ENCODE results near the gene WDR87. TPM values are rescaled to one million over a fixed set of nuclear protein-coding genes. Genes with fewer than 3 reads are reported as not detected.
A peak's percentile ranks its signal among the peaks of the same experiment; 100 is the strongest.
"Not testable (repeated sequence)": the region's sequence is repeated elsewhere in the genome, so short reads cannot be mapped to it uniquely, and the experiment has no call there.

Gene WDR87
- total RNA-seq, 2 experiments from 2014 or later, result not detected

- Histone ChIP-seq H3K4me1 (ENCODE audit: insufficient read depth, low read length) (no peaks in the 10 kb centered on the region), H3K4me3 (ENCODE audit: low read length) (no peak overlapping the region), H3K9me3 (ENCODE audit: control insufficient read depth in 1 of 2, insufficient read depth in 1 of 2, low read length in 2 of 2) (peaks cover 0 to 10% of the 10 kb centered on the region in 2 experiments), H3K27ac (ENCODE audit: low read depth in 1 of 2, low read length in 2 of 2) (no peak overlapping the region), H3K27me3 (ENCODE audit: control insufficient read depth in 1 of 2, insufficient read depth in 2 of 2, low read length in 2 of 2) (peaks cover 0 to 2% of the 10 kb centered on the region in 2 experiments), H3K36me3 (ENCODE audit: insufficient read depth, low read length) (no peaks in the 10 kb centered on the region)
- TF ChIP-seq, protein P1, sequence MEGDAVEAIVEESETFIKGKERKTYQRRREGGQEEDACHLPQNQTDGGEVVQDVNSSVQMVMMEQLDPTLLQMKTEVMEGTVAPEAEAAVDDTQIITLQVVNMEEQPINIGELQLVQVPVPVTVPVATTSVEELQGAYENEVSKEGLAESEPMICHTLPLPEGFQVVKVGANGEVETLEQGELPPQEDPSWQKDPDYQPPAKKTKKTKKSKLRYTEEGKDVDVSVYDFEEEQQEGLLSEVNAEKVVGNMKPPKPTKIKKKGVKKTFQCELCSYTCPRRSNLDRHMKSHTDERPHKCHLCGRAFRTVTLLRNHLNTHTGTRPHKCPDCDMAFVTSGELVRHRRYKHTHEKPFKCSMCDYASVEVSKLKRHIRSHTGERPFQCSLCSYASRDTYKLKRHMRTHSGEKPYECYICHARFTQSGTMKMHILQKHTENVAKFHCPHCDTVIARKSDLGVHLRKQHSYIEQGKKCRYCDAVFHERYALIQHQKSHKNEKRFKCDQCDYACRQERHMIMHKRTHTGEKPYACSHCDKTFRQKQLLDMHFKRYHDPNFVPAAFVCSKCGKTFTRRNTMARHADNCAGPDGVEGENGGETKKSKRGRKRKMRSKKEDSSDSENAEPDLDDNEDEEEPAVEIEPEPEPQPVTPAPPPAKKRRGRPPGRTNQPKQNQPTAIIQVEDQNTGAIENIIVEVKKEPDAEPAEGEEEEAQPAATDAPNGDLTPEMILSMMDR (IDR thresholded peaks at IDR 0.05), result no peak
- ChIA-PET CTCF (no interaction called here), POLR2A (no interaction called here)
- Mint-ChIP-seq H3K4me3 (no peak overlapping the region), H3K27me3 (peaks cover 35% of the 10 kb centered on the region), H3K27ac (no peak overlapping the region), H3K4me1 (ENCODE audit: low read depth) (no peaks in the 10 kb centered on the region), H3K9me3 (no peaks in the 10 kb centered on the region), H3K36me3 (ENCODE audit: low read depth) (no peaks in the 10 kb centered on the region)
- no peak for DNase-seq
- ATAC-seq (ENCODE audit: poor library complexity), result no peak
- intact Hi-C loops (cut with DNase I, micrococcal nuclease), result no loop called here
Measured at GRCh38 chr19:37867831-37868230, 38.6 kb downstream of the WDR87 start.

- POLR2A ChIA-PET; intact Hi-C loops (cut with DNase I, micrococcal nuclease): not testable (repeated sequence)
Measured at GRCh38 chr19:37865930-37866329, 40.5 kb downstream of the WDR87 start.

DNA sequence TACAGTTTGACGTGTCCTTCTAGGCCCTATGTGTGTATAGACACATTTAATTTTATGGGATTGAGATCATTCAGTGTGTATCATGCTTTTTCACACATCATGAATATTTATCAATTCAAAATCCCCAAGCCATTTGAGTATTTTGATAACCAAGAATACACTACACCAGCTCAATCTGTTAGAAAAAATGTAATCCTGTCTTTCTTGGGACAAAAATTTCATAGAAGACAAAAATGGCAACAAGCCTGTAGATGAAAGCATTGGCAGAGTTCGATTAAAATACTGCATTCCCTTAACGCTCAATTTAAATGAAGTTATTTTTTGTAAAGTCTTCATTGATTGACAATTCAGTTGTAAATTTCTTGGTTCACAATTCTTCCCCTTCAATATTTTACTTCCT, 41.9 kb downstream of the WDR87 start:
- Mint-ChIP-seq H3K9me3 (no peaks in the 10 kb centered on the region), H3K36me3 (ENCODE audit: low read depth) (no peaks in the 10 kb centered on the region), H3K4me1 (ENCODE audit: low read depth) (no peaks in the 10 kb centered on the region), H3K27ac (no peak overlapping the region), H3K4me3 (no peak overlapping the region), H3K27me3 (peaks cover 14% of the 10 kb centered on the region)
- intact Hi-C loops (cut with DNase I, micrococcal nuclease), result no loop called here
- no peaks in the 10 kb centered on the region for H3K4me1 ChIP-seq (ENCODE audit: insufficient read depth, low read length)
- H3K27ac ChIP-seq (ENCODE audit: low read depth in 1 of 2, low read length in 2 of 2), result no peak overlapping the region
- ChIA-PET CTCF (no interaction called here), POLR2A (no interaction called here)
- H3K27me3 ChIP-seq (ENCODE audit: control insufficient read depth in 1 of 2, insufficient read depth in 2 of 2, low read length in 2 of 2), result peaks cover 0 to 2% of the 10 kb centered on the region in 2 experiments
- DNase-seq (no peak), ATAC-seq (ENCODE audit: poor library complexity) (no peak)
- TF ChIP-seq, protein P1 (IDR thresholded peaks at IDR 0.05), result no peak
- peaks cover 0 to 6% of the 10 kb centered on the region in 2 experiments for H3K9me3 ChIP-seq (ENCODE audit: control insufficient read depth in 1 of 2, insufficient read depth in 1 of 2, low read length in 2 of 2)
- H3K36me3 ChIP-seq (ENCODE audit: insufficient read depth, low read length), result no peaks in the 10 kb centered on the region
- H3K4me3 ChIP-seq (ENCODE audit: low read length), result no peak overlapping the region

More at GRCh38 chr19:37865930-37866329, 40.5 kb downstream of the WDR87 start:
- H3K27me3 Mint-ChIP-seq, result peaks cover 25% of the 10 kb centered on the region
- H3K4me1 Mint-ChIP-seq (ENCODE audit: low read depth); H3K36me3 ChIP-seq (ENCODE audit: insufficient read depth, low read length); H3K9me3 Mint-ChIP-seq; H3K27ac Mint-ChIP-seq; ATAC-seq (ENCODE audit: poor library complexity); H3K4me3 ChIP-seq (ENCODE audit: low read length); H3K36me3 Mint-ChIP-seq (ENCODE audit: low read depth); DNase-seq; CTCF ChIA-PET; H3K4me1 ChIP-seq (ENCODE audit: insufficient read depth, low read length); H3K27me3 ChIP-seq (ENCODE audit: control insufficient read depth in 1 of 2, insufficient read depth in 2 of 2, low read length in 2 of 2); H3K4me3 Mint-ChIP-seq; H3K27ac ChIP-seq (ENCODE audit: low read depth in 1 of 2, low read length in 2 of 2): not testable (repeated sequence)
- peaks cover 0 to 10% of the 10 kb centered on the region in 2 experiments for H3K9me3 ChIP-seq (ENCODE audit: control insufficient read depth in 1 of 2, insufficient read depth in 1 of 2, low read length in 2 of 2)

- TF ChIP-seq, protein P1 (IDR thresholded peaks at IDR 0.05), result no peak
- Histone ChIP-seq H3K27ac (ENCODE audit: low read depth in 1 of 2, low read length in 2 of 2) (no peak overlapping the region), H3K4me1 (ENCODE audit: insufficient read depth, low read length) (no peaks in the 10 kb centered on the region), H3K36me3 (ENCODE audit: insufficient read depth, low read length) (no peaks in the 10 kb centered on the region), H3K4me3 (ENCODE audit: low read length) (no peak overlapping the region), H3K9me3 (ENCODE audit: control insufficient read depth in 1 of 2, insufficient read depth in 1 of 2, low read length in 2 of 2) (peaks cover 0 to 46% of the 10 kb centered on the region in 2 experiments), H3K27me3 (ENCODE audit: control insufficient read depth in 1 of 2, insufficient read depth in 2 of 2, low read length in 2 of 2) (no peaks in the 10 kb centered on the region)
- H3K27me3 Mint-ChIP-seq, result peaks cover 11% of the 10 kb centered on the region
- H3K27ac Mint-ChIP-seq, result no peak overlapping the region
- H3K4me1 Mint-ChIP-seq (ENCODE audit: low read depth), result no peaks in the 10 kb centered on the region
- H3K36me3 Mint-ChIP-seq (ENCODE audit: low read depth), result no peaks in the 10 kb centered on the region
- H3K9me3 Mint-ChIP-seq, result peaks cover 2% of the 10 kb centered on the region
- no peak overlapping the region for H3K4me3 Mint-ChIP-seq
- ChIA-PET CTCF (no interaction called here), POLR2A (no interaction called here)
- no peak for ATAC-seq (ENCODE audit: poor library complexity)
- intact Hi-C loops (cut with DNase I, micrococcal nuclease), result no loop called here
- DNase-seq, result peak in 5 of 14 experiments; percentile 5 to 34 (median 19)
Measured at GRCh38 chr19:37855098-37855497, 51.3 kb downstream of the WDR87 start.

Measured in CD4-positive, alpha-beta T cell (primary cell).